Measurements from ENCODE around the gene ORAI2. TPM values are rescaled to one million over a fixed set of nuclear protein-coding genes. Genes with fewer than 3 reads are reported as not detected.

ORAI2 gene
- polyA plus RNA-seq, 1 donor (not counting 4 experiments of a cell fraction or from before 2014, with no cell fraction given) = 2.0 TPM

DNA sequence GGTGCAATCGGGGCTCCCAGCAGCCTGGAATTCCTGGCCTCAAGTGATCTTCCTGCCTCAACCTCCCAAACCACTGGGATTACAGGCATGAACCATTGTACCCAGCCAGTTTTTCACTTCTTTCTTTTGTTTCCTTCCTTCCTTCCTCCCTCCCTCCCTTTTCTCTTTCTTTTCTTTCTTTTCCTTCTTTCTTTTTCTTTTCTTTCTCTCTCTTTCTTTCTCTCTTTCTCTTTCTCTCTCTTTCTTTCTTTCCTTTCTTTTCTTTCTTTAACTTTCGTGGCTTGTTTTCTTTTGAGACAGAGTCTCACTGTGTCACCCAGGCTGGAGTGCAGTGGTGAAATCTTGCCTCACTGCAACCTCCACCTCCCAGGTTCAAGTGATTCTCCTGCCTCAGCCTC, 12.3 kb downstream of the ORAI2 start:
- dilution Hi-C loops (cut with MboI; ENCODE audit: extremely low pct_ligation_motif_present, low sequenced_read_pairs) = no loop called here
- H2AFZ ChIP-seq (ENCODE audit: control insufficient read depth, low read length) = no peak overlapping the region
- H3K9me1 ChIP-seq (ENCODE audit: control insufficient read depth, extremely low read depth, insufficient read depth, low read length) = no peaks in the 10 kb centered on the region
- no peaks in the 10 kb centered on the region for H3K4me1 ChIP-seq (ENCODE audit: control insufficient read depth, extremely low read depth, insufficient read depth, low read length)
- H3K4me3 ChIP-seq (ENCODE audit: control insufficient read depth in 2 of 3, extremely low read depth in 1 of 3, insufficient read depth in 2 of 3, low read depth in 1 of 3, low read length in 3 of 3) = no peak overlapping the region
- H3K36me3 ChIP-seq (ENCODE audit: control insufficient read depth in 2 of 2, extremely low read depth in 1 of 2, insufficient read depth in 2 of 2, low read length in 2 of 2) = no peaks in the 10 kb centered on the region
- no peak for DNase-seq (ENCODE audit: low read depth, low spot score)
- H4K20me1 ChIP-seq (ENCODE audit: control insufficient read depth, extremely low read depth, insufficient read depth, low read length) = no peaks in the 10 kb centered on the region
- H3K9ac ChIP-seq (ENCODE audit: control insufficient read depth, extremely low read depth, insufficient read depth, low read length) = no peak overlapping the region
- FAIRE-seq = no peak
- no peaks in the 10 kb centered on the region for H3K27me3 ChIP-seq (ENCODE audit: control insufficient read depth, extremely low read depth, insufficient read depth, low read length)
- H3K4me2 ChIP-seq (ENCODE audit: control insufficient read depth, extremely low read depth, insufficient read depth, low read depth, low read length) = no peak overlapping the region
- no peak overlapping the region for H3K27ac ChIP-seq (ENCODE audit: control insufficient read depth, insufficient read depth, low read length)
- TF ChIP-seq, protein P1, sequence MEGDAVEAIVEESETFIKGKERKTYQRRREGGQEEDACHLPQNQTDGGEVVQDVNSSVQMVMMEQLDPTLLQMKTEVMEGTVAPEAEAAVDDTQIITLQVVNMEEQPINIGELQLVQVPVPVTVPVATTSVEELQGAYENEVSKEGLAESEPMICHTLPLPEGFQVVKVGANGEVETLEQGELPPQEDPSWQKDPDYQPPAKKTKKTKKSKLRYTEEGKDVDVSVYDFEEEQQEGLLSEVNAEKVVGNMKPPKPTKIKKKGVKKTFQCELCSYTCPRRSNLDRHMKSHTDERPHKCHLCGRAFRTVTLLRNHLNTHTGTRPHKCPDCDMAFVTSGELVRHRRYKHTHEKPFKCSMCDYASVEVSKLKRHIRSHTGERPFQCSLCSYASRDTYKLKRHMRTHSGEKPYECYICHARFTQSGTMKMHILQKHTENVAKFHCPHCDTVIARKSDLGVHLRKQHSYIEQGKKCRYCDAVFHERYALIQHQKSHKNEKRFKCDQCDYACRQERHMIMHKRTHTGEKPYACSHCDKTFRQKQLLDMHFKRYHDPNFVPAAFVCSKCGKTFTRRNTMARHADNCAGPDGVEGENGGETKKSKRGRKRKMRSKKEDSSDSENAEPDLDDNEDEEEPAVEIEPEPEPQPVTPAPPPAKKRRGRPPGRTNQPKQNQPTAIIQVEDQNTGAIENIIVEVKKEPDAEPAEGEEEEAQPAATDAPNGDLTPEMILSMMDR (optimal IDR thresholded peaks at IDR 0.05 in 1 of 3, IDR thresholded peaks at IDR 0.05 in 1 of 3, conservative IDR thresholded peaks at IDR 0.05 in 1 of 3; ENCODE audit: extremely low read depth in 1 of 3, insufficient read depth in 2 of 3, low read length in 3 of 3) = no peak
- TF ChIP-seq EZH2 (IDR thresholded peaks at IDR 0.05; ENCODE audit: low read length) = no peak
- H3K9me3 ChIP-seq (ENCODE audit: control insufficient read depth, low read depth, low read length) = no peaks in the 10 kb centered on the region
- no peaks in the 10 kb centered on the region for H3K79me2 ChIP-seq (ENCODE audit: control insufficient read depth, insufficient read depth, low read length)

DNA sequence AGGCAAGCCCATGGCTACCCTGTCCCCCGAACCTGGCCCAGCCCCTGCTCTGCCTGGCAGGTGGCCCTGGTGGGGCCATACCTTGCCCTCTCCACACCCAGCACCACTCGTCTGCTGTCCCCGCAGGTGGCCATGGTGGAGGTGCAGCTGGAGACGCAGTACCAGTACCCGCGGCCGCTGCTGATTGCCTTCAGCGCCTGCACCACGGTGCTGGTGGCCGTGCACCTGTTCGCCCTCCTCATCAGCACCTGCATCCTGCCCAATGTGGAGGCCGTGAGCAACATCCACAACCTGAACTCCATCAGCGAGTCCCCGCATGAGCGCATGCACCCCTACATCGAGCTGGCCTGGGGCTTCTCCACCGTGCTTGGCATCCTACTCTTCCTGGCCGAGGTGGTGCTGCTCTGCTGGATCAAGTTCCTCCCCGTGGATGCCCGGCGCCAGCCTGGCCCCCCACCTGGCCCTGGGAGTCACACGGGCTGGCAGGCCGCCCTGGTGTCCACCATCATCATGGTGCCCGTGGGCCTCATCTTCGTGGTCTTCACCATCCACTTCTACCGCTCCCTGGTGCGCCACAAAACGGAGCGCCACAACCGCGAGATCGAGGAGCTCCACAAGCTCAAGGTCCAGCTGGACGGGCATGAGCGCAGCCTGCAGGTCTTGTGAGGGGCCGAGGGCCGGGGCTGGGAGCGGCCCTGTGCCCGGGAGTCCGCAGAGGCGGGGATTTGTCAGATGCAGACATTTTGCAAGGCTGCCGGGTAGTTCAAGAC, 13.2 kb downstream of the ORAI2 start:
- Histone ChIP-seq H3K9ac (ENCODE audit: control insufficient read depth, extremely low read depth, insufficient read depth, low read length) (no peak overlapping the region), H3K4me2 (ENCODE audit: control insufficient read depth, extremely low read depth, insufficient read depth, low read depth, low read length) (no peak overlapping the region), H3K9me3 (ENCODE audit: control insufficient read depth, low read depth, low read length) (no peaks in the 10 kb centered on the region), H4K20me1 (ENCODE audit: control insufficient read depth, extremely low read depth, insufficient read depth, low read length) (no peaks in the 10 kb centered on the region), H3K4me3 (ENCODE audit: control insufficient read depth in 2 of 3, extremely low read depth in 1 of 3, insufficient read depth in 2 of 3, low read depth in 1 of 3, low read length in 3 of 3) (no peak overlapping the region), H3K27ac (ENCODE audit: control insufficient read depth, insufficient read depth, low read length) (no peak overlapping the region), H3K9me1 (ENCODE audit: control insufficient read depth, extremely low read depth, insufficient read depth, low read length) (no peaks in the 10 kb centered on the region), H3K27me3 (ENCODE audit: control insufficient read depth, extremely low read depth, insufficient read depth, low read length) (no peaks in the 10 kb centered on the region), H3K79me2 (ENCODE audit: control insufficient read depth, insufficient read depth, low read length) (no peaks in the 10 kb centered on the region), H3K4me1 (ENCODE audit: control insufficient read depth, extremely low read depth, insufficient read depth, low read length) (peaks cover 6% of the 10 kb centered on the region), H3K36me3 (ENCODE audit: control insufficient read depth in 2 of 2, extremely low read depth in 1 of 2, insufficient read depth in 2 of 2, low read length in 2 of 2) (no peaks in the 10 kb centered on the region), H2AFZ (ENCODE audit: control insufficient read depth, low read length) (no peak overlapping the region)
- TF ChIP-seq, protein P1 (optimal IDR thresholded peaks at IDR 0.05 in 1 of 3, IDR thresholded peaks at IDR 0.05 in 1 of 3, conservative IDR thresholded peaks at IDR 0.05 in 1 of 3; ENCODE audit: extremely low read depth in 1 of 3, insufficient read depth in 2 of 3, low read length in 3 of 3) = no peak
- TF ChIP-seq EZH2 (IDR thresholded peaks at IDR 0.05; ENCODE audit: low read length) = no peak
- DNase-seq (ENCODE audit: low read depth, low spot score) (no peak), FAIRE-seq (no peak)
- dilution Hi-C loops (cut with MboI; ENCODE audit: extremely low pct_ligation_motif_present, low sequenced_read_pairs) = no loop called here
